ENCODE results near the gene CRISP1. TPM values are rescaled to one million over a fixed set of nuclear protein-coding genes. Genes with fewer than 3 reads are reported as not detected.

The CRISP1 gene
- total RNA-seq, 1 experiment from 2014 or later: not detected

DNA sequence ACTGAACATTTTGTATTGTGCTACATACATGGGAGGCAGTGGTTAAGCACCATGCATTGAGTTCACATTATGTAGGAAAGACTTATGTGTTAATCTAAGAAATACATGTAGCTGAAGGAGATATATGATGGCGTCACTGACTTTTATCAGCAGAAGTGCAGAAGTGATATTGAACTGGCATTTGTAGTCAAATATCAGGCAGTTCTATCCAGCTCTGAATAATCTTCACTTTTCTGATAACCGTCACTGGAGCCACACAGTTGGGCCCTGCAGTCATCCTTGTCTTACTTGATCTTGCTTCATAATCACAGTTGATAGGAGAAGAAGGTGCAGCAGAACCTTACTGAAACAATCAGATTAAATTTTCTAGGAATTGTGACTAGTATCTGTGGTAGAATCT is 26.4 kb downstream of the CRISP1 start:
- no peak overlapping the region for H4K5ac ChIP-seq (ENCODE audit: insufficient read length, low read depth, low read length)
- no peaks in the 10 kb centered on the region for H3K9me3 ChIP-seq (ENCODE audit: control insufficient read depth, low read depth, low read length)
- H3K36me3 Mint-ChIP-seq (ENCODE audit: insufficient read depth in 1 of 3, low read depth in 3 of 3): no peaks in the 10 kb centered on the region; a peak in 1 of 7 replicates
- H3K56ac ChIP-seq (ENCODE audit: insufficient read length, low read depth, low read length): no peak overlapping the region
- no peaks in the 10 kb centered on the region for H3K4me1 ChIP-seq (ENCODE audit: insufficient read depth, low read length)
- no peak overlapping the region for H4K8ac ChIP-seq (replicated peaks; ENCODE audit: insufficient read length, low read depth, low read length)
- no peak overlapping the region for H3T11ph ChIP-seq (ENCODE audit: low read length)
- TF ChIP-seq, protein P1, sequence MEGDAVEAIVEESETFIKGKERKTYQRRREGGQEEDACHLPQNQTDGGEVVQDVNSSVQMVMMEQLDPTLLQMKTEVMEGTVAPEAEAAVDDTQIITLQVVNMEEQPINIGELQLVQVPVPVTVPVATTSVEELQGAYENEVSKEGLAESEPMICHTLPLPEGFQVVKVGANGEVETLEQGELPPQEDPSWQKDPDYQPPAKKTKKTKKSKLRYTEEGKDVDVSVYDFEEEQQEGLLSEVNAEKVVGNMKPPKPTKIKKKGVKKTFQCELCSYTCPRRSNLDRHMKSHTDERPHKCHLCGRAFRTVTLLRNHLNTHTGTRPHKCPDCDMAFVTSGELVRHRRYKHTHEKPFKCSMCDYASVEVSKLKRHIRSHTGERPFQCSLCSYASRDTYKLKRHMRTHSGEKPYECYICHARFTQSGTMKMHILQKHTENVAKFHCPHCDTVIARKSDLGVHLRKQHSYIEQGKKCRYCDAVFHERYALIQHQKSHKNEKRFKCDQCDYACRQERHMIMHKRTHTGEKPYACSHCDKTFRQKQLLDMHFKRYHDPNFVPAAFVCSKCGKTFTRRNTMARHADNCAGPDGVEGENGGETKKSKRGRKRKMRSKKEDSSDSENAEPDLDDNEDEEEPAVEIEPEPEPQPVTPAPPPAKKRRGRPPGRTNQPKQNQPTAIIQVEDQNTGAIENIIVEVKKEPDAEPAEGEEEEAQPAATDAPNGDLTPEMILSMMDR (conservative IDR thresholded peaks at IDR 0.05): no peak
- no peaks in the 10 kb centered on the region for H3K79me2 ChIP-seq (ENCODE audit: insufficient read depth, low read length)
- H4K91ac ChIP-seq (ENCODE audit: insufficient read length, low read depth, low read length): no peak overlapping the region
- no peak overlapping the region for H3K4ac ChIP-seq (ENCODE audit: low read depth, low read length)
- H2BK20ac ChIP-seq (ENCODE audit: low read depth, low read length, poor library complexity, severe bottlenecking): no peak overlapping the region
- H3K9me3 Mint-ChIP-seq: no peaks in the 10 kb centered on the region
- H3K79me1 ChIP-seq (ENCODE audit: insufficient read depth, low read depth, low read length, poor library complexity, severe bottlenecking): no peaks in the 10 kb centered on the region
- no peak overlapping the region for H3K9ac ChIP-seq (ENCODE audit: extremely low read depth, insufficient read length, low read length)
- WGBS (ENCODE audit: extremely low coverage, insufficient read length, low lambda C conversion rate): no CpG with 5 or more reads among the region's 2 CpGs
- no peak overlapping the region for H3K14ac ChIP-seq (ENCODE audit: insufficient read depth, low read length)
- no peaks in the 10 kb centered on the region for H3K27me3 ChIP-seq (ENCODE audit: insufficient read depth, low read length)
- H3K23ac ChIP-seq (ENCODE audit: insufficient read length, low read depth, low read length): no peak overlapping the region
- no peaks in the 10 kb centered on the region for H4K20me1 ChIP-seq (ENCODE audit: control insufficient read depth, insufficient read depth, insufficient read length)
- H3K4me2 ChIP-seq (ENCODE audit: insufficient read depth, insufficient read length, low read length): no peak overlapping the region
- H3K27ac ChIP-seq (ENCODE audit: insufficient read length, low read depth, low read length): no peak overlapping the region
- no peak overlapping the region for H2AFZ ChIP-seq (ENCODE audit: low read length)
- no peak for DNase-seq
- H2AK5ac ChIP-seq (ENCODE audit: insufficient read length, low read length): no peak overlapping the region
- no peak overlapping the region for H3K18ac ChIP-seq (ENCODE audit: insufficient read length, low read depth, low read length)
- H3K4me1 Mint-ChIP-seq: peaks cover 4 to 7% of the 10 kb centered on the region in 2 experiments
- no peak overlapping the region for H2BK12ac ChIP-seq (ENCODE audit: insufficient read length, low read depth, low read length)
- no peak overlapping the region for H3K4me3 Mint-ChIP-seq
- no peak overlapping the region for H2BK120ac ChIP-seq (ENCODE audit: low read depth, low read length, poor library complexity, severe bottlenecking)
- no peak overlapping the region for H2BK5ac ChIP-seq (ENCODE audit: insufficient read length, low read length)
- H2BK15ac ChIP-seq (ENCODE audit: low read depth, low read length): no peak overlapping the region
- no peaks in the 10 kb centered on the region for H3K27me3 Mint-ChIP-seq (ENCODE audit: low read depth)
- no peak overlapping the region for H3K27ac Mint-ChIP-seq
- no peaks in the 10 kb centered on the region for H3K23me2 ChIP-seq (ENCODE audit: insufficient read length, low read depth, low read length, poor library complexity, severe bottlenecking)
